Activated CD8-positive, alpha-beta memory T cell treated with anti-CD3 and anti-CD28 coated beads, Interleukin-2, amount 50 U/mL, for 48 hours (primary cell): ENCODE results near the gene TAC1.
"Not testable (repeated sequence)": the region's sequence is repeated elsewhere in the genome, so short reads cannot be mapped to it uniquely, and the experiment has no call there.

Experiments used
- DNase-seq: peaks from one replicate; pipeline ENCODE4 v3.0.0-alpha.2; 2020

Gene TAC1, protein sequence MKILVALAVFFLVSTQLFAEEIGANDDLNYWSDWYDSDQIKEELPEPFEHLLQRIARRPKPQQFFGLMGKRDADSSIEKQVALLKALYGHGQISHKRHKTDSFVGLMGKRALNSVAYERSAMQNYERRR

DNA sequence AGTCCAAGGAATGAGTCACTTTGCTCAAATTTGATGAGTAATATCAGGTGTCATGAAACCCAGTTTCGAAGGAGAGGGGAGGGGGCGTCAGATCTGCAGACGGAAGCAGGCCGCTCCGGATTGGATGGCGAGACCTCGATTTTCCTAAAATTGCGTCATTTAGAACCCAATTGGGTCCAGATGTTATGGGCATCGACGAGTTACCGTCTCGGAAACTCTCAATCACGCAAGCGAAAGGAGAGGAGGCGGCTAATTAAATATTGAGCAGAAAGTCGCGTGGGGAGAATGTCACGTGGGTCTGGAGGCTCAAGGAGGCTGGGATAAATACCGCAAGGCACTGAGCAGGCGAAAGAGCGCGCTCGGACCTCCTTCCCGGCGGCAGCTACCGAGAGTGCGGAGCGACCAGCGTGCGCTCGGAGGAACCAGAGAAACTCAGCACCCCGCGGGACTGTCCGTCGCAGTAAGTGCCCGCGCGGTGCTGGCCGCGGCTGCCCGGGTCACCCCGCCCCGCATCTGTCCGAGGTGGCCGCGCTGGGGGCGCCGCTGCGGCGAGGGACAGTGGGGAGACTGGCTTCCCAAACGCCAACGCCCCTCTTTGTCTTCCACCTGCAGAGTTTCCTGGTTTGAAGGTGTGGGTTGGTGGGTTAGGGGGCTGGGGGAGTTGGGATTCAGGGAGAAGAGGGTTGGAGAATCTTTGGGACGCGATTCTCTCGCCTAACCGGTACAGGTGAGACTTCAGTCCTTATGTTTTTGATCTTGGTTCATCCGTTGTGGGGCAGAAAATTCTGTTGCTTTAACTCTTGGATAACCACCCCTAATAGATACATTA, at the start of gene TAC1:
Gene TAC1, plus strand, starts transcription at position 351 of the 829 bp plus-strand sequence. CDS start 527 bp downstream, outside the sequence.
- no peak for DNase-seq

DNA sequence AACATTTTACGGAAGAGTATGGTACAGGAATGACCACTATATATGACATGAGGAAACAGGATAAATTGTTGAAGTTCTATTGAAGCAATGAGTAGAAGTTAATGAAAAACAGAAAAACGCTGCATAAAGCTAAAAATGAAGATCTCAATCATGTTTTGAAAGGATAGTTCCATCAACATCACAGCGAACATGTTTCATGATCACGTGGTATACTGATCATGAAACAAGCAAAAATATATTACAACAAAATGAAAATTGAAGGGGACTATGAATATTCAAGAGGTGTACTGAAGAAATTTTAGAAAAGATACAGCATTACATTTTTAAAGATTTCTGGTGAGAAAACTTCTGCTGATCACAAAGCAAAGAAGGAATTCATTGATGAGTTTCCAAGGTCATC, 45.9 kb upstream of the TAC1 start:
- no peak for DNase-seq

DNA sequence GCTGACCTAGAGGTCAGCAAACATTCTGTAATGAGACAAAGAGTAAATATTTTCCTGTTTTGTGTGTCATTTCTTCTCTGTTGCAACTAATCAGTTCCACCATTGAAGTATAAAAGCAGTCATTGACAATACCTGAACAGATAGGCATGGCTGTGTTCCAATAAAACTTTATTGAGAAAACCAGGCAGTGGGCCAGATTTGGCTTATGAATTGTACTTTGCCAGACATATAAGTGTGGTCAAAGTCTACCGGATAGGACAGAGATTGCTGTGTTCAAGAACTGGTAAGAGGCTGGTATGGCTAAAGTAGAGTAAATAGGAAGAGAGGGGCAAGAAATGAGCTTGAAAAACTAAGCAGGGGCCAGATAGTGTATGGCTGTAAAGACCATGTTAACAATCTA, 38.3 kb upstream of the TAC1 start:
- no peak for DNase-seq

DNA sequence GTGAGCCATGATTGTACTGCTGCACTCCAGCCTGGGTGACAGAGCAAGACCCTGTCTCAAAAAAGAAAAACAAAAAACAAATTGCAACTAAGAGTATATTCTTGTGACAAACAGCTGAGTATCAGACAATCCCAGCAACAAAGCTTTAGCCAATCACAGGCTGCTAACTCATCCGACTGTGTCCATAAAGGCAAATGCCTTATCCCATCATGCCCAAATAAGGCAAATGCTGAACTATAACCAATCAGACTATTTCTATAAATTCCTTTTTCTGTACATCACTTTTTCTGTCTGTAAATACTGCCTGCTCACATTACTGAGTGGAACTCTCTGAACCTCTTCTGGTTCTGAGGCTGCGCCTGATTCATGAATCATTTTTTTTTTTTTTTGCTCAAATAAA, 37.5 kb upstream of the TAC1 start:
- DNase-seq, result no peak

DNA sequence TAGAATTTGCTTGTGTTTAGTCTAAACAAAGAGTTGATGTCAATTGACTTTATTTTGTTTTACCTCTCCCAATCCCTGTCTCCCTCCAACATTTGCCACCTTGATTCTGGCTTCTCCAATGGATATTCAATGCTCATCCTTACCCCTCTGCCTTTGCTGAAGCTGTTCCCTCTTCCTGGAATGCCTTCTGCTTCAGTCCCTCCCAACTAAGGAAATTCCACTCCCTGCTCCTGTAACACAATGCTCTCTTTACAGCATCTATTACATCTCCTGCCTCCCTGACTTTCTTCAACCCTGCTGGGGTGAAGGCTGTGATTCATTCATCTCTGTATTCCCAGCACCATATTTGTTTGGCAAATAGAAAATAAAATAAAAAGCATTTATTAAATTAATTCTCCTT, 34.5 kb upstream of the TAC1 start:
- no peak for DNase-seq

DNA sequence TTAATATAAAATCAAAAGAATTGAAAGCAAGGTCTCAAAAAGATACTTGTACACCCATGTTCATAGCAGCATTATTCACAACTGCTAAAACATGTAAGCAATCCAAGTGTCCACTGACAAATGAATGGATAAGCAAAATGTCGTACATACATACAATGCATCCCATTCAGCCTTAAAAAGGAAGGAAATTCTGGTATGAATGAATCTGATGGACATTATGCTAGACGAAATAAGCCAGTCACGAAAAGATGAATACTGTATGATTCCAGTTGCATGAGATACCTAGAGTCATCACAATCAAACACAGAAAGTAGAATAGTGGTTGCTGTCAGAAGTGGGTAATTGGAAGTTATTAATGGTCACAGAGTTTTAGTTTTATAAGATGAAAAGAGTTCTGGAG, 9.5 kb upstream of the TAC1 start:
- DNase-seq, result no peak

DNA sequence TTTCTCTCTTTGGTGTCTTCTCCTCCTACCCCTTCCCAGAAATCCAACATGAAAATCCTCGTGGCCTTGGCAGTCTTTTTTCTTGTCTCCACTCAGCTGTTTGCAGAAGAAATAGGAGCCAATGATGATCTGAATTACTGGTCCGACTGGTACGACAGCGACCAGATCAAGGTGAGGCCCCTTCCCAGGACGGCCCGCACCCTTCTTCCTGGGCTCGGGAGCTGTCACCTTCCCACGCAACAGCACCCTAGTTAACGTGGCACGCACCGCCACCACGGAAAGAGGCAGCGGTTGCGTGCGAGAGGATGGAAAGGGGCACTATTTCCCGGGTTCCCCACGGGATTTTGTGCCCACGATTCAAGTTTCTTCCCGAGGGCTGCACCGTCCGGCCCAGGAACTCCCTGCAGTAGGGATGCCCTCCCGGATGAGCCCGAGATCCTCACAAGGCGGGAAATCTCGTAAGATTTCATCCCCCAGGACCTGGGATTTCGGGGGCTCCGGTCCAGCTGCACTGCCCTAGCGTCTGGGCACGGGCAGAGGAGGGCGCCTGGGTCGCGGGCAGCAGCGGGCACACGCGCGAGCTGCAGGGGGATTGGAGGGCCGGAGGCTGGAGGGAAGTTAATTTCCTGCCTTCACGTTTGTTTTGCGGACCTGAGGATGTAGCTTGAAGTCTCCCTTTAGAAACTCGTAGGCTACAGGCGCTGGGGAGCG, 834 bp downstream of the TAC1 start:
- DNase-seq, result no peak

DNA sequence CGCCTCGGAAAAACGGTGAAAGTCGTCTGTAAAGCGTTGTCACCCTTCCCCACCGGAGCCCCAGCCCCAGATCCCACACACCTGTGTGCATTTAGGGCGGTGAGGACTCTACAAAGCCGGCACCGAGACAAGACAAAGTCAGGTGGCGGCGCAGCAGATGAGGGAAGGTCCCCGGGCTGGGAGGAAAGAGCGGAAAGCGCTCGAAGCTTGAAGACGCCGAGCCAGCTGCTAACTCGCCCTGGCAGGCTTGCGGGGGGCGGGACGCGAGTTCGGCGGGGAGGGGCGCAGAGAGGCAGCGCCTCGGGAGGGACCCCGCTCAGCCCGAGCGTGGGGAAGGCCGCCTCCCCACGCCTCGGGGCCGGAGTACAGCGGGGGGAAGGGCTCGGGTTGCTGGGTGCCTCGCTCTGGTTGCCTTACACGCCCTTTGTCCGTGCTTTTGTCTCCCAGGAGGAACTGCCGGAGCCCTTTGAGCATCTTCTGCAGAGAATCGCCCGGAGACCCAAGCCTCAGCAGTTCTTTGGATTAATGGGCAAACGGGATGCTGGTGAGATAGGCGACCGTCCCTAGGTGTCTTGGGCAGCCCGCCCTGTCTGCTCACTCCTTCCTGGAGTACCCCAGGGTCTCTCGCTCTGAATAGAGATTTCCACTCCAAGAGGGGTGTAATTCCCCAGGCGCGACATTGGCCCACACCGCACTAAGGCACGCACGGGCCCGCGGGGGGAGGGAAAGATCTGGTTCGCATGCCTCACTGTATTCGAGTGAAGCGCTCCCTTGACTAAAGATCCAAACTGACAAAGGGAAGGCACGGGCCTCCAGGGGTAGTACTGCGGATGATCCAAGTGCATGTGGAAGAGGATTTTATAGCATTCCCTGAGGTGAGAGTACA, 1.6 kb downstream of the TAC1 start:
- DNase-seq, result peak; percentile 54

DNA sequence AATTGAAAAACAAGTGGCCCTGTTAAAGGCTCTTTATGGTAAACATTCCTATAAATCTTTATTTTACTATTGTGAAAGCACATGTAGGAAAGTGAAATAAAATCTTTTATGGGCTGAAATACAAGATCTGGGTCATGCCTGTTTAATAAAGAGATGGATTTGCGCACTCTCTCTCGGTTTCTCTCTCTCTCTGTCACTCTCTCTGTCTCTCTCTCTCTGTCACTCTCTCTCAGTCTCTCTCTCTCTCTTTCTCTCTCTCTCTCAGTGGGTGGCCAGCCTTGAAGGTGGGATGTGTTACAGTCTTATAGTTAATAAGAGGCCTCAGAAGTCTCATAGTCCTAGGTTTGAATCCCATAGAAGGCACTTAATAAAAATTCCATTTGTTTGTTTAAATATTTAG, 2.4 kb downstream of the TAC1 start:
- DNase-seq, result no peak

DNA sequence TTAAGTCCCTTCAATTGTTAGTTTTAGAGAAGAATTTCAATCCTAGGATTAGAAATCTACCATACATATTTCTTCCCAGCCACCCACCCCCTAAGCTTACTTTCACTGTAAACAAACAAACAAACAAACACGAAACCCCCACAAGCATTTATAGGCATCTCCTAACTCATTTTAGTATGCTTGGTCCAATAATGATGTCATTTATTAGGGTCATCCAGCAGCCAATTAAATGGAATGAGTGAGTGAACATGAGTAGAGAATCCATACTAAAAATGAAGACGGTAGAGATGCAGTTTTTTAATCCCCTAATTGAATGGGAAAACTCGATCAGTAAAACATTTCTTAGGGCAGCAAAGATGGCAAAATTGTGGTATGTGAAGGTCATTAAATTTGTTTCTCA, 3.2 kb downstream of the TAC1 start:
- DNase-seq, result no peak

DNA sequence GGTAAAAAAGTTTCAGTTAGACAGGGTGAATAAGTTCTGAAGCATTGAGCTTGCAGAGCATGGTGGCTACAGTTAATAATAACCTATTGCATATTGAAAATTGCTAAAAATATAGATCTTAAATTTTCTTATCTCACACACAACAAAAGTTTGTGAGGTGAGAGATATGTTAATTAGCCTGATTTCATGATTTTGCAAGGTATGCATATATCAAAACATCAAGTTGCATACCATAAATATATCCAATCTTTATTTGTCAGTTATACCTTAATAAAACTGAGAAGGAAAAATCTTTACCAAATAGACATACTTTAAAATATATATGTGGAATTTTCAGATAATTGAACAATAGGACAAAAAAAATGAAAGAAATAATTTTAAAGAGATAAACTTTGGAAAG, 16.6 kb downstream of the TAC1 start:
- no peak for DNase-seq

DNA sequence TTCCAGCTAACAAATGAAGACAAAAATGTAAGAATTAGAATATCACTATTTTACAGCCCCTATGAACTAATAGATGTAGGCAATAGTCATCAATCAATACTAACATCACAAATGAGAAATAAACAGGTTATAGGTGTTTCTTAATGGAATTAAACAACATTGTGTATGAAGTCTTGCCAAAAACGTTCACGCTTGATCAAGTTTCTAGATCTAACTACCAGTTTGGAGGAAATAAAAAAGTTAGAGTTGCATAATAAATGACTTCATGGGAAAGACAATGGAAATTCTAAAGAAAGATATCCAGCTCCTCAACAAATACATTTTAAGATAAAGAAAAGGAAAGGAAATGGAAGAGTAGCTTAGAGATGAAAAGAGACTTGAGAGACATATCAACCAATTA, 19.7 kb downstream of the TAC1 start:
- no peak for DNase-seq

DNA sequence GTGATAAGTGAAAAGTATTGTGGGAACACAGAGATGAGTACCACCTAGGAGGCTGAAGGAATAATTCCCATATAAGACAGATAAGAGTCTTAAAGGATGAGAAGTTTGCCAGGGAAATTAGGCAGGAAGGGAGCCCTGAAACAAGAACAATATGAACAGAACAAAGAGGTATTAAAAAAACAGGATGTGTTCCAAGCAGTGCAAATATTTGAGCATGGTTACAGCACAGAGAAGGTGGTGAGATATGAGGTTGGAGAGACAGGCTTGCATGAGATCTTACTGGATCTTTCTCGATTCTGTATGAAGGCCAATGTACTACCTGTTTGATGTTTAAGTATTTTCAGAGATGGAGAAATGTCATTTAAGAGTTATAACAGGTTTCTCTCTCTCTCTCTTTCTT, 20.3 kb downstream of the TAC1 start:
- DNase-seq, result no peak

DNA sequence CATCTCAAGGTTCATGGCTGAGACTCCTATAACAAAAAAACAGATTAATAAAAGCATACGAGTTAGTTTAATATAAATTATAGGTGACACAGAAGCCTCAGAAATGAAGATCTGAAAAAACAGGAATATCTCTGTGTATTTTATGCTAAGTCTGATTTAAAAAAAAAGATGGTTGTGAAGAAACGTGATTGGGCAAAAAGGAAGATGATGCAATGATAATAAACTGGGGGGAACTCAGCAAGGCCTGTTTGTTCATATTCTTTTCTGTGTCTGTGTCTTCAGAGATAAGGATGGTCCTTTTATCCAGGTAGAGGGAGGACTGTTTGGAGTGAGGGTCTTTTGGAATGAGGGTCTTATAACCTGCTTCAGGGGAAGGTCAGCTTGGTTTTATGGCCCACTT, 25.9 kb downstream of the TAC1 start:
- no peak for DNase-seq

DNA sequence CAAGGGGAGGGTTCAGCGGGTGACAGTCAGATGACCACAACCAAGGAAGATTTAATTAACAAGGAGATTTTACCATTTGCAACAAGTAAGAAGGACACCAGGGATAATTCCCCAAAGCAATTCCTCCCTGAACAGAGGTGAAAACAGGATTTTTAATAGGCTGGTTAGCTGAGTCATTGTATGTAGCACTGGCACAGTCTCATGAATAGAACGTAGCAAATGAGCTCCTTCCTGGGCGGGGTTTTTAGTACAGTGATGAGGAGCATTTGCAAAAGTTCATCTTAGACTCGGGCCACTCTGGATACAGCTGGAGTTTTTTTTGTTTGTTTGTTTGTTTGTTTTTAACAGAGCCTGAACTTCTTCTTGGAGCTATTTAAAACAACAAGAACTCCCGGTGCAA, 39.0 kb downstream of the TAC1 start:
- DNase-seq, result no peak

DNA sequence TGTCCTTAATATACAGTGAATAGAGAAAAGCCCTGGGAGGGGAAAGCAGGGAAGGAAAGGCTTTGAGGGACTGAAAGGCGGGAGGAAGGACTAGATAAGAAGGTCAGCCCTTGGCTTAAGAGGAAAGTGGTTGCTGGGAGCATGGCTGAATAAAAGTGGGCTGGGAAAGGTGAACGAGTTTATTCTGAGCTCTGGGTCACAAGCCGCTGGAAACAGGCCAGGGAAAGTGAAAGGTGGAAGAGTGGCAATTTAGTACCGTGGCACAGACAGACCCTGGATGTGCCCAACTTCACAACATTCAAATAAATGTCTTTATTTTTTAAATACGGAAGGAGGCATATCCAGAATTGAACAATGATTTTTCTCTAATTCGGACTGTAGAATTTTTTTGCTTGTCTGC, 39.7 kb downstream of the TAC1 start:
- DNase-seq, result no peak

DNA sequence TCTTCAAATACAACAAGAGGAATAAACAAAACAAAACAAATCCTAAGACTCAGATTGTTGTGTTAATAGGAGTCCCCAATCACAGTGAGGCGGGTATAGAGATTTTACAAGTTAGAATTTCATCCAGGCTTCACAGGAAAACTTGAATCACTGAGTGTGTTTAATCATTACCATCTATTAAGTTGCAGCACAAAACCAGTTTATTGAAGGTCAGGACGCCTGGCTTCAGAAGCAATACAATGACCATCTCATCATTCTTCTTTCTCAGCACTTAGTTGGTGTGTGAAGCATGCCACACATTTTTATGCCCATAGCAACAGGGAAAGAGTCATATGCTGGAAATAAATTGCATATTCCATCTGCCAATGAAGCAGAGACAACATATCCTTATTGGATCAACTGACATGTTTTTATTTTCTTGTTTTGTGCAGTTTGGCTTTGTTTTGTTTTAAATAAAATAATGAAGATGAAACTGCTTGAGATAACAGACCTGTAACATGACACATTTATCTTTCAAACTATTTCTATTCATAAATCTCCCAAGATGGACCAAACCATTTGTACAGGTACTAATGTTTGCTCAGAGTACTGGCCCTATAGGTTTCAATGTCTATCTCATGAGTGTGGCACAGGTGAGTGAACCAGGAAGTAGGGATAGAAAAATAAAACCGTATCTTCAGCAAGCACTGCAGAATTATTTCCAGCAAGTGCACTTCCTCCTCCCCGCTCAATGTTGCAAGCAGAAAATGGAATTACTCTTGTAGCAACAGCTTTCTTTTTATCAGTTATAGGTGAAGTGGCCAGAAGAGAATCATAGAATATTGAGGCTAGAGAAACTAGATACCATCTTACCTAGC, 40.4 kb downstream of the TAC1 start:
- DNase-seq, result no peak

DNA sequence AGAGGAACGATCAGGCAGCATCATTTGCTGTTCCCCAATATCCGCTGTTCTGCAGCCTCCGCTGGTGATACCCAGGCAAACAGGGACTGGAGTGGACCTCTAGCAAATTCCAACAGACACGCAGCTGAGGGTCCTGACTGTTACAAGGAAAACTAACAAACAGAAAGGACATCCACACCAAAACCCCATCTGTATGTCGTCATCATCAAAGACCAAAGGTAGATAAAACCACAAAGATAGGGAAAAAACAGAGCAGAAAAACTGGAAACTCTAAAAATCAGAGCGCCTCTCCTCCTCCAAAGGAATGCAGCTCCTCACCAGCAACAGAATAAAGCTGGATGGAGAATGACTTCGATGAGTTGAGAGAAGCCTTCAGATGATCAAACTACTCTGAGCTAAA, 54.5 kb downstream of the TAC1 start:
- DNase-seq, result not testable (repeated sequence)
